Measurements from ENCODE around the gene RAB5A. TPM values are rescaled to one million over a fixed set of nuclear protein-coding genes. Genes with fewer than 3 reads are reported as not detected.
"Not testable (repeated sequence)": the region's sequence is repeated elsewhere in the genome, so short reads cannot be mapped to it uniquely, and the experiment has no call there.

The RAB5A gene
- polyA plus RNA-seq, 3 donors, result 76.2 to 84.6 (median 79.5) TPM

DNA sequence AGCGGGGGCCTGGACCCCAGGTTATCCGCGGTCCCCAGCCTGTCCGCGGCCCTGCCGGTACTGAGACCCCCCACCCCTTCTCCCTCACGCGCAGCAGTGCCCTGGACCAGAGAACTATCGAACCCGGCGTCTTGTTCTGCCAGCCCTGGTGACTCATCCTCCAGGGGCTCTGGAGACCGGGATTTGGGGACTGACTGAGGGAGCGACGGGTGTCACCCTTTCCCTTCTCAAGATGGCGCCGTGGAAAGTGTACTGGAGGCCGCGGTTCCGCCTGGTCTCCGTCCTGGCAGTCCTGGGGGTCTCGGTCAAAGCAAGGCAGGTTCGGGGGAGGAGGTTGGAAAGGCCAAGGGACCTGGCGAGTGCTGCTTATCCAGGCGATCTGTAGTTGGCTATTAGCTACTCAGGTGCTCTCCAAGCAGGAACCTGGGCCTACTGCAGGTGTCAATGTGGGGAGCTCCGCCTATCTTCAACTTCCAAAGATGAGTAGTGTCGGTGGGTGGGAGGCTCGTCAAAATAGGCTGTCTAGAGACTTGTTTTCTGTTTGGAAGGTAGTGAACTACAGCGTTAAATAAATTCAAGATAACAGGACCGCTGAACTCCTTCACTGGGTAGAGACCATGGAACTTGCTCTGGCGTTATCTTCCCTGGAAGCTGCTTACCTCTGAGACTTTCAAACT is 790 bp downstream of the RAB5A start:
- DNase-seq (ENCODE audit: low read depth in 3 of 3, low spot score in 2 of 3), result peak; percentile 39 to 61 (median 42)

GRCh38 chr3:19948226-19948591 is 1.3 kb downstream of the RAB5A start:
- DNase-seq (ENCODE audit: low read depth in 3 of 3, low spot score in 2 of 3), result no peak

GRCh38 chr3:19950316-19950715 is 3.4 kb downstream of the RAB5A start:
- no peak for DNase-seq (ENCODE audit: low read depth in 3 of 3, low spot score in 2 of 3)

GRCh38 chr3:19954676-19955075 is 7.8 kb downstream of the RAB5A start:
- no peak for DNase-seq (ENCODE audit: low read depth in 3 of 3, low spot score in 2 of 3)

DNA sequence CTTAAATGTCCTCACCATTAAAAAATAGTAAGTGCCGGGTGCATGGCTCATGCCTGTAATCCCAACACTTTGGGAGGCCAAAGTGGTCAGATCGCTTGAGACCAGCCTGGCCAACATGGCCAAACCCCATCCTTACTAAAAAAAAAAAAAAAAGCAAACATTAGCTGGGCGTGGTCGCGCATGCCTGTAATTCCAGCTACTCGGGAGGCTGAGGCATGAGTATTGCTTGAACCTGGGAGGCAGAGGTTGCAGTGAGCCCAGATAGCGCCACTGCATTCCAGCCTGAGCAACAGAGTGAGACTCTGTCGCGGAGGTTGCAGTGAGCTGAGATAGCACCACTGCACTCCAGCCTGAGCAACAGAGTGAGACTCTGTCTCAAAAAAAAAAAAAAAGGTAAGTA is 10.5 kb downstream of the RAB5A start:
- DNase-seq (ENCODE audit: low read depth in 3 of 3, low spot score in 2 of 3), result not testable (repeated sequence)

- no peak for DNase-seq (ENCODE audit: low read depth in 3 of 3, low spot score in 2 of 3)
Measured at GRCh38 chr3:19959505-19959904, 12.6 kb downstream of the RAB5A start.

DNA sequence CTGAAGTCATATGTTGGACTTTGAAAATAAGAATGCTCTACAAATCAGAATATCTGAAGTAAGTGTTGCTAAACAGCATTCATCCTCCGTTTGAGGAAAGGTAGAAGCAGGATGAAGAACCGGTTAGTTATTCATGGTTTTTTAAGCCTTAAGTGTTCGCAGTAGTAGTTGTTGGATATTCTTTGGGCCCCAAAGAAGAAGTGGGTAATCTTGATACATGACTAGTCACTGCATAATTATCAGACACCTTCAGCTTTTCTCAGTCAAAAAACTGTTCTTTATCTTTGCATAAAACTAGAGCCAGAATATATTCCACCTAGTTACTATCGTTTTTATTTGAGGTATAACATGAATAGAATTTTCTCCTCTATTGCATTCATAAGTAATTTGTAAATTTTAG is 13.8 kb downstream of the RAB5A start:
- no peak for DNase-seq (ENCODE audit: low read depth in 3 of 3, low spot score in 2 of 3)

DNA sequence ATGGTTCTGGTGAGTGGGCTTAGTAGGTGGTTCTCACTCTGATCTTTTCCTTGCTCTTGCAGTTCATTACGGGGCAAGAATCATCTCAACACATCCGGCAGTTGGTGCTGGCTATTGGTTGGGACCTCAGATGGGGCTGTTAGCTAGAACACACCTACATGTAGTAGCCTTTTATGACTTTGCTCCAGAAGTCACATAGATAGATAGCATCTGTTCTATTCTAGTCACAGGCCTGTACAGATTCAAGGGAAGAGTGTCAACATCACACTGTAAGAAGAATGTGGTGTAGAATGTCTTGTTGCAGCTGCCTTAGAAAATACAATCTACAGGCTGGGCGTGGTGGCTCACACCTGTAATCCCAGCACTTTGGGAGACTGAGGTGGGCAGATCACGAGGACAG is 15.1 kb downstream of the RAB5A start:
- DNase-seq (ENCODE audit: low read depth in 3 of 3, low spot score in 2 of 3), result no peak

- DNase-seq (ENCODE audit: low read depth in 3 of 3, low spot score in 2 of 3), result no peak
Measured at GRCh38 chr3:19967208-19967607, 20.3 kb downstream of the RAB5A start.

DNA sequence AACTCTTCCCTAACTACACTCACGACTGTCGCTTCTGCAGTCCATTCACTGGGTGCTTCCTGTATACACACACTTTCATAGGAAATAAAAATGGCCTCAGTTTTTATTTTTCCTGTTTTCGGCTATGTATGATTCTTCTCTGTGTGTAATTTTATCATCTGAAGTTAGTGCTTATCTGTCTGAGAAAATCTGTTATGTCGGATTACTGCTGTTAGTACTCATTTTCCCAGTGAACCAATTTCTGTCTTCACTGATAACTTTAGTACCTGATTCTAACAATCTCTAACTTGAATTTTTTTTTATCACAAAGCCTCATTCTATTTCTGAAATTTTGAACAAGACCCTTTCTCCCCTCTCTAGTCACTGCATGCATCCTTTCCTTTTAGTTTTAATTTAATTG is 20.9 kb downstream of the RAB5A start:
- no peak for DNase-seq (ENCODE audit: low read depth in 3 of 3, low spot score in 2 of 3)

DNA sequence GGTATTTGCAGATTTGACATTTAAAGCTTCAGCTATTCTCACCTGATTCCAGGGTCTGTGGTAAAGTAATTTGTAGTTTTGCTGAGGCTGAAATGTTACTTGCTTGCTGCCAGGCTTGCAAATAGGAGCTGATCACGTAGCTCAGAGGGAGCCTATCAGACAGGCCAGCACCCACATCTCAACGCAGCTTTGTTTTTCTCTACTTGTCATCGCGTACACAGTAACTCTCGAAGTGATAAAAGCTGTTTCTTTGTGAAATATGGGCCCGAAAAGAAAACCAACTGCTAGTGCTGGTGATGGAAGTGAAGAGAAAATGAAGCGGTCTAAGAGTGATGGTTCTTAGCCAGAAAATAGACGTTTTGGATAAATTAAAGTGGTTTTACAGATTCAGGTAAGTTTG is 23.4 kb downstream of the RAB5A start:
- DNase-seq (ENCODE audit: low read depth in 3 of 3, low spot score in 2 of 3), result no peak

- no peak for DNase-seq (ENCODE audit: low read depth in 3 of 3, low spot score in 2 of 3)
Measured at GRCh38 chr3:19972054-19972453, 25.2 kb downstream of the RAB5A start.

- DNase-seq (ENCODE audit: low read depth in 3 of 3, low spot score in 2 of 3), result not testable (repeated sequence)
Measured at GRCh38 chr3:19988904-19989303, 42.0 kb downstream of the RAB5A start.

GRCh38 chr3:19994796-19995195 is 47.9 kb downstream of the RAB5A start:
- DNase-seq (ENCODE audit: low read depth in 3 of 3, low spot score in 2 of 3), result no peak

- no peak for DNase-seq (ENCODE audit: low read depth in 3 of 3, low spot score in 2 of 3)
Measured at GRCh38 chr3:19997502-19997901, 50.6 kb downstream of the RAB5A start.

GRCh38 chr3:20001932-20002331 is 55.0 kb downstream of the RAB5A start:
- DNase-seq (ENCODE audit: low read depth in 3 of 3, low spot score in 2 of 3), result no peak

DNA sequence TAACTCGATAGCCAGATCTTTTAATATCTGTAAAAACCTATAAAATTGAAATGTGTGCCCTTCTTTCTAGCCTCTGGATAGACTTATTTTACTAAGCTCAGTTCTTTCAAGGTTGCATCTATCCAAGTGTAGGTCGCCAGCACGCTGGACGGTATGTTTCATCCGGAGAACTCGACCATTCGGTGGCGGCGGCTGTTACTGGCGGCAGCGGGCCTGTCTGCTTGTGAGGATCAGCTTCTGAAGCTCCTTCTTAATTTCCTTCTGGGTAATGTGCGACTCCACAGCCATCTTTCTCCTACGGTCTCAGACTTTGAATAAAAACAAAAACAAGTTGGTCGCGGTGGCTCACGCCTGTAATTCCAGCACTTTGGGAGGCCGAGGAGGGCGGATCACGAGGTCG is 61.1 kb downstream of the RAB5A start:
- no peak for DNase-seq (ENCODE audit: low read depth in 3 of 3, low spot score in 2 of 3)

DNA sequence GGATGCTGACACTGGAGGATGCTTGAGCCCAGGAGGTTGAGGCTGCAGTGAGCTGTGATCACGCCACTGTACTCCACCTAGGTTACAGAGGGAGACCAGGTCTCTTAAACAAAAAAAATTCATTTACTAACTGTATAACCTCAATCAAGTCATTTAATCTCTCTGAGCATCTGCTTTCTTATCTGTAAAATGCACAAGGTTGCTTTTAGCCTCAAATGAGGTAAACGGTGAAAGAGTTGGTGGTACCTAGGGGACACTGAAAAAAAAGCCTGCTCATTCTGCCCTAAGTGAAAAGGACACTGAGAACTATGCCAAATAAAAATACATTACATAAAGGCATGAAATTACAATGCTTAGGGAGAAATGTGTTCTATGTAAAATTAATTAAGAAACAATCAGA is 61.7 kb downstream of the RAB5A start:
- DNase-seq (ENCODE audit: low read depth in 3 of 3, low spot score in 2 of 3), result no peak

DNA sequence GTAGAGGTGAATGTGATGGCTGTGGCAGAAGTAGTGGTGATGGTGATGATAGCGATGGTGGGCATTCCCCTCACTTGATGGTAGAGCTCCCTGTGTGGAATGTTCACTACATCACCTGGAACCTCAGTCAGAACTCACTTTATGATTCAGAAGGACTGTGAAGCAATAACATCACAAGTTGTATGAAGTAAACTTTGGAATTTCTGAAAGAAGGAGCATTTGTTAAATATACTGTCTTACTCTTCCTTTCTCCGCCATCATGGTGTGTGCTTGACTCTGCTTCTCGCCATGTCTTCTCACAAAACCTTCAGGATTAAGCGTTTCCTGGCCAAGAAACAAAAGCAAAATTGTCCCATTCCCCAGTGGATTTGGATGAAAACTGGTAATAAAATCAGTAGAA is 65.3 kb downstream of the RAB5A start, which contains the start of gene PP2D1:
TSS of gene PP2D1 (minus strand) at position 101 of the 400 bp plus-strand sequence. CDS start 192 bp downstream, outside the sequence.
- no peak for DNase-seq (ENCODE audit: low read depth in 3 of 3, low spot score in 2 of 3)

DNA sequence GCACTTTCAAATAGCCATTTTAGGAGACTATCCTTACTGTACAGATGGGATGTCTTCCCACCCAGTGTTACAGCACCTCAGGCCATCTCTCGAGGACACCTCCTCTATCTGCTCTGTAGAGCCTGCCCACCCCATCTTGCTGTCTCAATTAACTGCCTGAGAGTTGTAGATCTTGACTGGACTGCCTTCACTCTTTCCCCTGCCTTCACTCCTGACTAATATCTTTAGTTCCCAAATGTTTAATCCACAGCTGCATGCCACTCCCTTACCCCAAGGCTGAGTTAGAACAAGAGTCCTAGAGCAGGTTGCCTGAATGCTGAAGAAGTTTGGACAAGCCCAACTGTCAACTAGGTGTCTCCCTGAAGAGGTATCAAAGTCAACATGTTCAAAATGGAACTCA is 66.5 kb downstream of the RAB5A start:
- DNase-seq (ENCODE audit: low read depth in 3 of 3, low spot score in 2 of 3), result no peak

GRCh38 chr3:20015525-20015924 is 68.6 kb downstream of the RAB5A start:
- DNase-seq (ENCODE audit: low read depth in 3 of 3, low spot score in 2 of 3), result no peak

GRCh38 chr3:20016076-20016475 is 69.2 kb downstream of the RAB5A start:
- DNase-seq (ENCODE audit: low read depth in 3 of 3, low spot score in 2 of 3), result not testable (repeated sequence)

Measured in right renal cortex interstitium (tissue), 3 donors.